Measurements from ENCODE around the gene ERFE.
"Not testable (repeated sequence)": the region's sequence is repeated elsewhere in the genome, so short reads cannot be mapped to it uniquely, and the experiment has no call there.

Gene ERFE

GRCh38 chr2:238168196-238169047 lies 9.7 kb downstream of the ERFE start:
- DNase-seq (ENCODE audit: low read depth in 2 of 2) = no peak

DNA sequence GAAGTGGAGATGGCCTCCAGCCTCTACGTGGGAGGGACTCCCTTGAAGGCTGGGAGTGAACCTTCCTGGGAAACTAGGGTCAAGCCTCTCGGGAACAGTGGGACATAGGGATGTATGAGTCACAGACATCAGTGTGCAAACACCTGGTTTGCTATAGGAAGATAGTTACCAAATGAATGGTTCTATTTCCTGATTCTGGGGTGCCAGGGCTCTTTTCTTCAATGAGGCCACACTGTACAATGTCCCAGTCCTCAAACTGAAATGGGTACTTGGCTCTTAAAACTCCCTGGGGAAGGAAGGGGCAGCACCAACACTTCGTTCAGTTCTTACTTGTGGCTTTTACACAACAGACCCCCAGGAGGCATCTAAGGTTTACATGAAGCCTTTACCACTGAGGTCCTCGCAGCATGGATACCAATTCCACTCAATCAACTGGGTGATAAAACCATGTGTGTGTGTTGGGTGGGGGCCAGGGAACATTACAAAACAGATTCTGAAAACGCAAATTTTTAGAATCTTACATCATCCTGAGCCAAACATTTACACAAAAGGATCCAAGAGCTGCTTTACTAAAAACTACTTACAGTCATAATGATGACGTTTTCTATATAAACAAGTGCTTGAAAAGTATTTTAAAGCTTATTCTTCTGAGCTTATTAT lies 10.4 kb downstream of the ERFE start:
- no peak for DNase-seq (ENCODE audit: low read depth in 2 of 2)

DNA sequence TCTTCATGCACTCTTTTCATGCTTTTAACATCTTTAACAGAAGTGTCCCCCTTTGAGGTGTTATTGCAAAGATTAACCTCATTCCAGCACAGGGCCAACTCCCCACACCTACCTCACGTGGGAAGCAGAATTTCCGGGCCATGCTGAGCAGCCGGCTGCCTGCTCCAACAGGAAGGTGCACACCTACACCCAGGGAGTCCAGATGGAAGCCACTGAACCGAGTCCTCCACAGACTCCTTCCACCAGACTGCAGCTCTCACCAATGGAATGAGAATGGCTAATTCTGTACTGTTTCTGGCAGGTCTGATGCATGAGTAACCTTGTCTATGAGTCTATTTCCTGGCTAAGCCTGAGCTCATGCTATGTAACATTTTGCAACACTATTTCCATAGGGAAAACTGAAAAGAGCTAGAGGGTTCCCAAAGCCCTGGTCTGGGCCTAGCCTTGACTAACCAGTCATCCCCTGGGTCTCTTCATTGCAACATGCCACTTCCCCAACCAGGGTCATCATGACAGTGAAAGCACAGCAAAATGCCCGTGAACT lies 11.0 kb downstream of the ERFE start:
- DNase-seq (ENCODE audit: low read depth in 2 of 2) = no peak

DNA sequence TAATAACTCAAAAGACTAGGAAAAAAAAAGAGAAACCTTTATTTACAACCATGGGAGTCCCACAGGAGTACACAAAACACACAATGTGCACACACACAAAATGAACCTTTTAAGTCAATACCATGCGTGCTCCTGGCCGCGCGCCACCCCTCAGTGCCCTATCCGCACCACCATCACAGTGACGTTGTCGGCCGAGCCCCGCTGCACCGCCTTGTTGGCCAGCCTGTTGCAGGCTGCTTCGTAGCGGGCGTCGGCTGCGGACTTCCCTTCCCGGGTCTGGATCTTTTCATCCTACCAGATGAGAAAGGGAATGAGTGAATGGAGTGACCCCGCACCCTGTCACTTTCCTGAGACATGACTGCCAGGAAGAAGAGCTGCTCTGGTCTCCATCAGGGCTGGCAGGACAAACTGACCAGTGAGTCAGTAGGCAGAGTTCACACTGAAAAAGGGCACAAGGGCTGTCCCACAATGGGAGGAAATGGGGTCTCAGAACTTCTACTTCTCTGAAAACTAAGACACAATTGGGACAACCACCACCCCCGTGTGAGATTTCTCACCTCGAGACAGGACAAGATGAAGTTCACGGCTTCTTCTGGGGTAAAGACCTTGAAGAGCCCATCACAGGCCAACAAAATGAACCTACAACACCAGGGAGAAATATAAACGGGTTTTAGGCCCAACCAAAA lies 11.8 kb downstream of the ERFE start:
- DNase-seq (ENCODE audit: low read depth in 2 of 2) = no peak

GRCh38 chr2:238171072-238171431 lies 12.3 kb downstream of the ERFE start:
- DNase-seq (ENCODE audit: low read depth in 2 of 2) = not testable (repeated sequence)

DNA sequence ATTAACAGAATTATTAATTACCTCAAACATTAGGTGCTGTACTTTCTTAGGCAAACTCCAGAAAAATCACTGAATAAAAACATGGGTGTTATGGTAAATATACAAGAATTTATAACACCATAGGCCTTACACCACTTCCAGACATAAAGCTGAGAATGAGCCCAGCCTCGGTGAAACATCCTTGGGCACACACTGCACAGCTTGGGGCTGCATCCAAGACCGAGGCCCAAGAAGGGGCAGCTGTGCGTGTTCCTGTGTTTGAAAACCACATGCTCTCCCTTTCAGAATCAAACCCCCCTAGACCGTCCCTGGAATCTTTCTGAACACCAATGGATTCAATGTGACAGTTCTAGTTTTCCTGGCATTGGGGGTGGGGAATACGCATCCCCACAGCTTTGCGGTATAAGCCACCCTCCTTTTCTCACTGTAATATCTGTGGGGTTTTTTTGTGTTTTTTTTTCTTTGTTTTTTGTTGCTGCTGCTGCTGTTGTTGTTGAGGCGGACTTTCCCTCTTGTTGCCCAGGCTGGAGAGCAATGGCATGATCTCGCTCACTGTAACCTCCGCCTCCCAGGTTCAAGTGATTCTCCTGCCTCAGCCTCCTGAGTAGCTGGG lies 12.9 kb downstream of the ERFE start:
- DNase-seq (ENCODE audit: low read depth in 2 of 2) = no peak

DNA sequence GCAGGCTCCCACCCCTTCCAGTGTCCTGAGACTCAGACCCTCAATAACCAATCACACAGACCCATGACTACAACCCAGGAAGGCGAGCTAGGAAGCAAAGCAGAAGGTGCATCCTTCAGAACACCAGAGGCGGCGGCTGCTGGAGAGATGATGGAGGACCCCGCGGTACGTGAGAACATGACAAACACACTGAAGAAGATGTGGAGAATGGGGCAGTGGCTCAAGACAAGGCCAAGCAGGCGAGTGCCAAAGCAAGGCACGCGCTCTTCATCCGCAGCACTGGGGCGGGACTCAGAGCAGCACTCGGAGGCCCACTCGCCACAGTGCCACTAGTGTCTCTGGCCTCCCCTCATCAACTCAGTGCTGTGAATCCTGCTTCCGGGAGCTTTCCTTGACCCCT lies 13.7 kb downstream of the ERFE start:
- no peak for DNase-seq (ENCODE audit: low read depth in 2 of 2)

GRCh38 chr2:238173692-238174091 lies 14.9 kb downstream of the ERFE start:
- no peak for DNase-seq (ENCODE audit: low read depth in 2 of 2)

DNA sequence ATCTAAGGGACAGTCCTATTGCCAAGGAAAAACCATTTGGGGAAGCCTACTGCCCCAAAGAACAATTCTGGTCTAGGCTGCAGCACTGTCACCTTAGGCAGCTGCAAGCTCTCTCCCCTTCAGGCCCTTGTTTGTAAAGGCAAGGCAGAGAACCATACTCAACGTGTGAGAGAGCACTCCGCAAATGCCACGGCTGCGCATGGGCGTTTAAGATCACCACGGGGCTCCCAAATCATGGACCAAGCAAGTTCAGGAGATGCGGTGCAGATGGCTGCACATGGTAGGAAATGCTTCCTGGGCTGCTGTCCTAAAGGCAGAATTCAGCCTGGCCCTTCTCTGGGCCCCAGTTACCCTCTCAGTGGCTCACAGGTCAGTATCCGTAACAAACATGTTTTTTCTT lies 15.5 kb downstream of the ERFE start:
- DNase-seq (ENCODE audit: low read depth in 2 of 2) = no peak

- no peak for DNase-seq (ENCODE audit: low read depth in 2 of 2)
Observed at GRCh38 chr2:238174701-238175100, 15.9 kb downstream of the ERFE start.

DNA sequence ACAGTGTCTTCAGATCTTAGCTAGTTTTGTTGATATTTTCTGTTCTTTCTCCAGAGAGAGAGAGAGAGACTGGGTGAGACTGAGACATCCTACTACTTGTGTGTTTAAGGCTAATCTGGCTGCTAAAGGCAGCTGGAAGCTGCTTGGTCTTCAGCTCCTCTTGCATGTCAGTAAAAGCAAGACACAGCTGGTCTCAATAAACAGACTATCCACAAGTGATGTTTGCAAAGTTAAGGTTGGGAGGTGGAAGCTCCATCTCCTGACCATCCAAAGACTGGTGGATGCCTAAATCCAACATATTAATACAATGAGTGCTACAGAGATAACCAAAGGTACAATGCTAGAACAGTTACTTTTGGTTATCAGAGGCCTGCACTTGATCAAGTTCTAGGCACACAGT lies 17.8 kb downstream of the ERFE start:
- no peak for DNase-seq (ENCODE audit: low read depth in 2 of 2)

DNA sequence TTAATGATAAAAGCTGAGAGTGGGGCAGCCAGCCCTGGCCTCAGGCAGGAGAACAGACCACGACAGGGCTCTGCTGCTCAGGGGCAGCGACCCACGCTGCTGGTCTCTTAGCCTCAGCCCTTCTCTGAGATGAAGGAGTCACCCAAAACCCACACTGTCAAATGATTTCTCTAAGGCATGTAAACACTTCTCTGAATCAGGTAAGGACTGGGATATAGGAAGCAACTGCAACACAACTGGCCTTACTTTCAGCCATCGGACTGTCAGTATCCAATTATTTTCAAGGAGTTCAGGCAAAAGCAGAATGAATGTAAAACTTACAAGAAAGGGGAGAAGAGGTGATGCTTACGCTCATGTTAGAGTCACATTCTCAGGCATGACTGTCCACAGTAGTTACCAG lies 21.8 kb downstream of the ERFE start:
- DNase-seq (ENCODE audit: low read depth in 2 of 2) = no peak

DNA sequence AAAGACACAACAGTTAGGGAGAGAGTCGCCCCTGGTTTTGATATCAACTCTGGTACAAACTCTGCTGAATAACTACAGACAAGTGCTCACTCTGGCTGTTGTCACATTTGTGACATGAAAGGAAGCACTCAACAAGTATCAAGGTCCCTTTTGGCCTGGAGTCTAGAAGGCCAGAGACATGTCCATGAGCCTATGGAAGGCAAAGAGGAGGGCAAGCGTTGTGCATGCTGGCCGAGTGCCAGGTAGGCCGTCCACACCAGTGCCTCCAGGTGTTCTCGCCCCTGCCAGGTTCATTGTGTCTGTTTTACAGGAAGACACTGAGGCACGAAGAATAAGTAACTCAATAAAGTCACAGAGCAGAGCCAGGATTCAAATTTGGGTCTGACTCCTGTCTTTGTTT lies 23.6 kb downstream of the ERFE start:
- no peak for DNase-seq (ENCODE audit: low read depth in 2 of 2)

DNA sequence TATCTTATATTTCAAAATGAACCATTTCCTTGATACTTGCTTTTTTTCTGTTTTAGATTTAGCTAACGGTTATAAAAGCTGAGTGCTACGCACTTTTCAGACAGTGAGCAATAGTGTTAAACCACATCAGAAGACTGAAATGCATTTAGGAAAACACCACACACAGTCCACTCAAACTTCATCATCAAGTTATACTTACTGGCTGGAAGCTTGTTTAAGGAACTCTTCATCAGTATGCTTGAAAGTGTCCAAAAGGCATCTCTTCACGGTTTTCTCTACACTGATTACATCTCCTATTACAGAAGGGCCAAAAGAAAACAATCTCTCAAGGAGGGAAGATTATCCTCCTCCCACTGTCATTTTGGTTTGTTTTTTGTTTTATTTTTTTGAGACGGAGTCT lies 25.1 kb downstream of the ERFE start:
- DNase-seq (ENCODE audit: low read depth in 2 of 2) = no peak

GRCh38 chr2:238187618-238188548 lies 29.1 kb downstream of the ERFE start:
- no peak for DNase-seq (ENCODE audit: low read depth in 2 of 2)

DNA sequence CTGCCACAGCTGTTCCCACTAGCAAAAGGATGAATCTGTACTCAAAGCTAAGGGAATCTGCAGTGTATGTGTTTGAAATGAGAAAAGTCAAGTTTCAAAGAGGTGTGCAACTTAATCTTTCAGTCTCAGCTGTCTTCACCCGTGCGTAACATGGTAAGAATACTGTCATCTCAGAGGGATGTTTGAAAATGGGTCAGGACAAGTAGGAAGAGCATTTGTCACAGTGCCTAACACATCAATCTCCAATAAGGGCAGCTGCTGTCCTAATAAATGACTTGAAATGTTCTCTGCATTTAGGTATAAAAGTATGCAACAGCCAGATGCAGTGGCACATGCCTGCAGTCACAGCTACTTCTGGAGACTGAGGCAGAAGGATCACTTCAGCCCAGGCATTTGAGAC lies 31.7 kb downstream of the ERFE start:
- no peak for DNase-seq (ENCODE audit: low read depth in 2 of 2)

DNA sequence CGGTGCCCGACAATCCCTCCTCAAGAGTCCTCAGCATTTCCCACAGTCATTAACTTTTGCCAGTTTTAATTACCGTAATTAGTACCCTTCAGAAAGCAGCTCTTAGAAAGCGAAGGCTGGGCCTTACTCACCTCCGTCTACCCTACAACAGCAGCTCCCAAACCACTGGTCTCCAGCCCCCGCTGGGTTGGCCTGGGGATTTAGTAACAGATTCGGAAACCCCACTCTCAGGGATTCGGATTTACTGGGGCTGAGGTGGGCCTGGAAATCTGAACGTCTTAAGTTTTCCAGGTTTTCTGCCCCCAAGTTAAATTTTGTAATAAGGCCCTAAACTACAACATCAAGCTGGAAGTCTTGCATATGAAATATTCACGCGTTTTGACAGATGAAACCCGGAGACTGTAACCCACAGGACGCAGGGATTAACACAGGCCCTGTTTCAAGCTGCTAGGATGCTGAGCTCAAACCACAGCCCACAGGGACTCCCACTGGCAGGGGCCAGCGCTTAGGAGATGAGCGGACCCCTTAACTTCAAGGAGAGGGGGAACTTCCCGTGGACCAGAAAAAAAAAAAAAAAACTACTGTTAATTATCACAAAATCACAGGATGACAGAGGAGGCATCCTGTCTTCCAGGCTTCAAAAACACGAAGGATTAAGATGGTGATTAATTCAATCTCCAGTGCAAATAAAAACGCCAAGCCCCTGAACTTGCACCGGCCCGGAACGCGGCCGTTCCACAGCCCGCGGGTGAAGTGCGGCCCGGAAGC lies 43.7 kb downstream of the ERFE start:
- DNase-seq (ENCODE audit: low read depth in 2 of 2) = no peak

GRCh38 chr2:238203094-238203972 lies 44.6 kb downstream of the ERFE start, which contains the start of gene ILKAP:
Gene ILKAP (minus strand): TSS chr2:238203695. CDS start chr2:238203553, 142 bp downstream.
- peak; percentile 70 to 84 for DNase-seq (ENCODE audit: low read depth in 2 of 2)

Data from stimulated activated CD8-positive, alpha-beta memory T cell treated with anti-CD3 and anti-CD28 coated beads, Interleukin-15, amount 100 ng/mL, for 4 hours (primary cell).